SK-N-SH (cell line): ENCODE results near the gene C8A. TPM values are rescaled to one million over a fixed set of nuclear protein-coding genes. Genes with fewer than 3 reads are reported as not detected.

Source experiments
- CTCF ChIA-PET: fragments of 300-600, 350-600 bp; formaldehyde crosslinking; extraction: SDS; loops from one replicate; lab custom pipeline; 2021; lab: Yijun Ruan, JAX
- POLR2A ChIA-PET: fragments of 350-600 bp; sonication (Branson Sonifier 250); formaldehyde crosslinking; extraction: SDS; loops from one replicate; lab custom pipeline; 2020; ENCODE audit warnings: antibody characterized with exemption, inconsistent platforms; lab: Yijun Ruan, JAX
- DNase-seq: peaks from one replicate; pipeline ENCODE4 v3.0.0; 2012
- H2AFZ ChIP-seq: fragments of 200-600 bp; sonication (generic); 2 replicates; pipeline ENCODE4 v1.8.1; 2016; ENCODE audit warnings: antibody characterized with exemption, mild to moderate bottlenecking, low read depth
- H3F3A ChIP-seq: fragments of 200-600 bp; sonication (generic); replicated peaks from 2 replicates; pipeline ENCODE3; 2016; ENCODE audit warnings: antibody characterized with exemption, mild to moderate bottlenecking; ENCODE audit not compliant: insufficient read depth
- H3K27ac ChIP-seq, 2 experiments: fragments of 200-500 bp in 1 of 2; fragments of 200-600 bp in 1 of 2; sonication (Bioruptor generic) in 1 of 2; sonication (generic), shearing (Covaris generic) in 1 of 2; 2 replicates each; pipeline versions ENCODE4 v1.5.1 to v1.6.1; 2014 to 2016; ENCODE audit warnings: low read depth in 2 of 2, inconsistent platforms in 1 of 2, low read length in 1 of 2, mild to moderate bottlenecking in 1 of 2, mixed read lengths in 1 of 2
- H3K27me3 ChIP-seq: fragments of 200-600 bp; sonication (generic), shearing (Covaris generic); 2 replicates; pipeline ENCODE4 v1.6.1; 2016; ENCODE audit warnings: mixed run types; ENCODE audit not compliant: insufficient read depth
- H3K36me3 ChIP-seq, 2 experiments: fragments of 200-500 bp in 1 of 2; fragments of 200-600 bp in 1 of 2; sonication (Bioruptor generic) in 1 of 2; sonication (generic) in 1 of 2; replicated peaks in 1 of 2; 2 replicates each; pipeline versions ENCODE3 to v1.5.1; 2014 to 2016; ENCODE audit warnings: low read length in 1 of 2, mild to moderate bottlenecking in 1 of 2; ENCODE audit not compliant: insufficient read depth in 2 of 2, control insufficient read depth in 1 of 2
- H3K4me1 ChIP-seq, 2 experiments: fragments of 200-500 bp in 1 of 2; fragments of 200-600 bp in 1 of 2; sonication (Bioruptor generic) in 1 of 2; sonication (generic), shearing (Covaris generic) in 1 of 2; 2 replicates each; pipeline versions ENCODE4 v1.5.1 to v1.6.1; 2014 to 2016; ENCODE audit warnings: low read depth in 1 of 2, low read length in 1 of 2, mixed run types in 1 of 2; ENCODE audit not compliant: insufficient read depth in 2 of 2, control insufficient read depth in 1 of 2
- H3K4me2 ChIP-seq: fragments of 200-600 bp; sonication (generic), shearing (Covaris generic); 2 replicates; pipeline ENCODE4 v1.6.1; 2017; ENCODE audit warnings: mixed run types
- H3K4me3 ChIP-seq, 2 experiments: fragments of 200-500 bp in 1 of 2; fragments of 200-600 bp in 1 of 2; sonication (Bioruptor generic) in 1 of 2; sonication (generic), shearing (Covaris generic) in 1 of 2; 2 replicates each; pipeline versions ENCODE4 v1.5.1 to v1.8.1; 2014 to 2016; ENCODE audit warnings: low read depth in 2 of 2, inconsistent platforms in 1 of 2, low read length in 1 of 2, mild to moderate bottlenecking in 1 of 2, mixed read lengths in 1 of 2, moderate library complexity in 1 of 2
- H3K79me2 ChIP-seq: fragments of 200-600 bp; sonication (generic); 2 replicates; pipeline ENCODE4 v1.8.1; 2017; ENCODE audit warnings: mild to moderate bottlenecking; ENCODE audit not compliant: insufficient read depth
- H3K9ac ChIP-seq: fragments of 200-600 bp; sonication (generic); 2 replicates; pipeline ENCODE4 v1.6.1; 2017; ENCODE audit warnings: mixed run types
- H3K9me2 ChIP-seq: fragments of 200-600 bp; sonication (generic); 2 replicates; pipeline ENCODE4 v1.6.1; 2017; ENCODE audit warnings: mixed run types
- H3K9me3 ChIP-seq: fragments of 200-600 bp; sonication (generic); 2 replicates; pipeline ENCODE4 v1.6.1; 2017; ENCODE audit warnings: mixed run types, mild to moderate bottlenecking, moderate library complexity
- H4K20me1 ChIP-seq: fragments of 200-600 bp; sonication (generic); 2 replicates; pipeline ENCODE4 v1.6.1; 2017; ENCODE audit warnings: mild to moderate bottlenecking, mixed run types; ENCODE audit not compliant: insufficient read depth
- CHD2 ChIP-seq: fragments of 150-350 bp; IDR thresholded peaks from 2 replicates; pipeline ENCODE4 v1.6.1; 2018; ENCODE audit warnings: low read length; ENCODE audit not compliant: partially characterized antibody
- ELF1 ChIP-seq: IDR thresholded peaks from 2 replicates; pipeline ENCODE4 v1.4.0; 2012
- NFIC ChIP-seq: IDR thresholded peaks from 2 replicates; pipeline ENCODE4 v1.4.0; 2012; ENCODE audit warnings: borderline replicate concordance
- NRF1 ChIP-seq: IDR thresholded peaks from 2 replicates; pipeline ENCODE4 v1.6.1; 2012; ENCODE audit warnings: low read depth, mild to moderate bottlenecking, low read length
- PBX3 ChIP-seq: IDR thresholded peaks from 2 replicates; pipeline ENCODE4; 2012
- POLR2AphosphoS5 ChIP-seq: IDR thresholded peaks from 2 replicates; pipeline ENCODE4 v1.6.1; 2012; ENCODE audit warnings: low read depth, low read length
- RCOR1 ChIP-seq: fragments of 150-350 bp; IDR thresholded peaks from 2 replicates; pipeline ENCODE4 v1.6.1; 2017; ENCODE audit warnings: antibody characterized with exemption, low read length
- RFX5 ChIP-seq: IDR thresholded peaks from 2 replicates; pipeline ENCODE4 v1.6.1; 2012; ENCODE audit warnings: mild to moderate bottlenecking, improper control_type of control experiment, low read length
- TAF1 ChIP-seq: IDR thresholded peaks from 2 replicates; pipeline ENCODE4 v1.6.1; 2012; ENCODE audit warnings: low read depth, mild to moderate bottlenecking, low read length, moderate library complexity, borderline replicate concordance
- USF1 ChIP-seq: IDR thresholded peaks from 2 replicates; pipeline ENCODE4 v1.4.0; 2012; ENCODE audit warnings: low read depth, borderline replicate concordance
- WGBS: methylation state at CpG from one replicate; pipeline ENCODE4 v1.1.6; 2017; ENCODE audit warnings: low lambda C conversion rate; 5-methylcytosine and 5-hydroxymethylcytosine counted together
- polyA plus RNA-seq, 3 experiments: library from polyadenylated mRNA; depleted of rRNA; stranded (reverse); fragments of >200 nt; gene quantifications; 2 replicates each; pipeline ENCODE4 v1.2.3, GENCODE V29; 2012
- TF ChIP-seq, protein P1 (sequence below): IDR thresholded peaks from 2 replicates; pipeline ENCODE4 v1.4.0; 2012; ENCODE audit warnings: low read depth, borderline replicate concordance
- TF ChIP-seq, protein P2 (sequence below): IDR thresholded peaks from 2 replicates; pipeline ENCODE4 v1.4.0; 2012; ENCODE audit warnings: low read depth

Gene C8A
- polyA plus RNA-seq, 1 of the 3 experiments (the other 2 are of a cell fraction): not detected

GRCh38 chr1:56838759-56839158 is 15.8 kb upstream of the C8A start (continued):
- TF ChIP-seq RFX5 (no peak), NFIC (no peak), CHD2 (no peak), RCOR1 (no peak), TAF1 (no peak), PBX3 (no peak), NRF1 (no peak)
- TF ChIP-seq, protein P1, sequence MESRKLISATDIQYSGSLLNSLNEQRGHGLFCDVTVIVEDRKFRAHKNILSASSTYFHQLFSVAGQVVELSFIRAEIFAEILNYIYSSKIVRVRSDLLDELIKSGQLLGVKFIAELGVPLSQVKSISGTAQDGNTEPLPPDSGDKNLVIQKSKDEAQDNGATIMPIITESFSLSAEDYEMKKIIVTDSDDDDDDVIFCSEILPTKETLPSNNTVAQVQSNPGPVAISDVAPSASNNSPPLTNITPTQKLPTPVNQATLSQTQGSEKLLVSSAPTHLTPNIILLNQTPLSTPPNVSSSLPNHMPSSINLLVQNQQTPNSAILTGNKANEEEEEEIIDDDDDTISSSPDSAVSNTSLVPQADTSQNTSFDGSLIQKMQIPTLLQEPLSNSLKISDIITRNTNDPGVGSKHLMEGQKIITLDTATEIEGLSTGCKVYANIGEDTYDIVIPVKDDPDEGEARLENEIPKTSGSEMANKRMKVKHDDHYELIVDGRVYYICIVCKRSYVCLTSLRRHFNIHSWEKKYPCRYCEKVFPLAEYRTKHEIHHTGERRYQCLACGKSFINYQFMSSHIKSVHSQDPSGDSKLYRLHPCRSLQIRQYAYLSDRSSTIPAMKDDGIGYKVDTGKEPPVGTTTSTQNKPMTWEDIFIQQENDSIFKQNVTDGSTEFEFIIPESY: no peak
- TF ChIP-seq, protein P2, sequence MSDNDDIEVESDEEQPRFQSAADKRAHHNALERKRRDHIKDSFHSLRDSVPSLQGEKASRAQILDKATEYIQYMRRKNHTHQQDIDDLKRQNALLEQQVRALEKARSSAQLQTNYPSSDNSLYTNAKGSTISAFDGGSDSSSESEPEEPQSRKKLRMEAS: no peak

DNA sequence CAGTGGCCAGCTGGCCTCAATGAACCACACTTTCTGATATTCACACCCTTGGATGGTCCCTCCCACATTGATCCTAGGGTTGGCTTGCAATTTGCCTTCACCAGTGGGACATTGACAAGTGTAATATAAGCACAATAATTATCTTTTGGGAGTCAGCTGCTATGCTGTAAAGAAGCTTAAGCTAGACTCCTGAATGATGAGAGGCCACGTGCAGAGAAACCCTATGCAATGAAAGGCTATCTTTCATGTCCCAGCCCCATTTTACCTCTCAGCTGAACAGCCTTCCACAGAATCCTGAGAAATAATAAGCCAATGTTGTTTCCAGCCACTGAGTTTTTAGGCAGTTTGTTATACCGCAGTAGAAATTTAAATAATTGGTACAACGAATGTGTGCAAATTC is 11.1 kb upstream of the C8A start:
- WGBS: 83% methylated on average over 3 of the region's 3 CpGs
- CTCF ChIA-PET: interaction anchor here (0.9 to 1.6 kb wide), 2 partner anchors 12 to 23 kb away, joined by 3 to 7 read pairs; no protein-coding TSS in a partner anchor
- no peaks in the 10 kb centered on the region for H3K9me2 ChIP-seq

DNA sequence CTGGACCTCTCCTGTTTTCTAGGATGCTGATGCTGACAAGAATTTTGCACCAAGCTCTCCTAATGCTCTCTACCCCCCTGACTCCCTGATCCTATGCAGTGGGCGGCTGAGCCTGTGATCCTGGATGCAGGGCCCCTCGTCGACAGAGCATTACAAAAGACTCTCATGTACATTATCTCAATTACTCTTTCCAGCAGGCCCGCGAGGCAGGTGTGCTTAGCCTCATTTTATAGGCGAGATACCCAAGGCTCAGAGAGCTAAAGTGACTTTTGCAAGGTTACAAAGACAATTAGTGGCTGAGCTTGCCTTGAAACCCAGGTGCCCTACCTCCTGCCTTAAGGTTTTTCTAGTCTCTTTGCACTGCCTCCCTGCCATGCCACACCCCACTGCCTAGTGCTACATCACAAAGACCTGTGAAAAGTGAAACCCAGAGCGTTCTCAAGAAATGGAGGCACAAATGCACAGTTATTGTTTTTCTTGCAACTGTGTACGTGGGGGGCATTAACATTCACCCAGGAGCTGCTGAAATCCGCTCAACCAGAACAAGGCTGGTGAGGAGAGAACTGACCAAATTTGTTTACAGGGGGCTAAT is 10.0 kb upstream of the C8A start:
- Histone ChIP-seq H3K9ac (no peak overlapping the region), H3K4me2 (no peak overlapping the region), H3K27me3 (no peaks in the 10 kb centered on the region), H3K4me1 (no peaks in the 10 kb centered on the region), H3K9me2 (no peaks in the 10 kb centered on the region), H3K79me2 (no peaks in the 10 kb centered on the region), H3K9me3 (no peaks in the 10 kb centered on the region), H4K20me1 (no peaks in the 10 kb centered on the region), H3K4me3 (no peak overlapping the region), H3K27ac (no peak overlapping the region), H2AFZ (no peak overlapping the region), H3K36me3 (no peaks in the 10 kb centered on the region)
- DNase-seq: no peak
- 69% methylated on average over 9 of the region's 9 CpGs for WGBS
- ChIA-PET CTCF (interaction anchor here (0.6 kb wide), 1 partner anchor 23 kb away, joined by 3 read pairs; no protein-coding TSS in a partner anchor), POLR2A (interaction anchor here (0.6 kb wide), 1 partner anchor 10 kb away, joined by 3 read pairs; the partner anchor contains the start of gene C8A)
- no peak for TF ChIP-seq POLR2AphosphoS5
- TF ChIP-seq USF1: no peak
- TF ChIP-seq ELF1: no peak
- no peak for TF ChIP-seq RFX5
- no peak for TF ChIP-seq PBX3
- TF ChIP-seq, all 33 proteins: peak for 0
- H3F3A ChIP-seq: no peaks in the 10 kb centered on the region

More for the DNA sequence above, 11.1 kb upstream of the C8A start:
- Histone ChIP-seq H3K4me2 (no peak overlapping the region), H3K4me3 (no peak overlapping the region), H4K20me1 (no peaks in the 10 kb centered on the region), H3K27ac (no peak overlapping the region), H3K27me3 (no peaks in the 10 kb centered on the region), H3K79me2 (no peaks in the 10 kb centered on the region), H3F3A (no peaks in the 10 kb centered on the region), H2AFZ (no peak overlapping the region), H3K36me3 (no peaks in the 10 kb centered on the region), H3K4me1 (no peaks in the 10 kb centered on the region), H3K9ac (no peak overlapping the region), H3K9me3 (no peaks in the 10 kb centered on the region)
- DNase-seq: no peak
- POLR2A ChIA-PET: no interaction called here
- TF ChIP-seq TAF1: no peak
